ENCODE data around the gene STAB2. TPM values are rescaled to one million over a fixed set of nuclear protein-coding genes. Genes with fewer than 3 reads are reported as not detected.
A peak's percentile ranks its signal among the peaks of the same experiment; 100 is the strongest.

STAB2 gene
- polyA plus RNA-seq, 1 of the 3 experiments (the other 2 are of a cell fraction), result not detected

- peaks cover 0 to 9% of the 10 kb centered on the region in 2 experiments; a peak in 1 of 4 replicates for H3K4me1 ChIP-seq (ENCODE audit: control insufficient read depth in 1 of 2, insufficient read depth in 2 of 2, low read depth in 1 of 2, low read length in 1 of 2)
- H3F3A ChIP-seq (replicated peaks; ENCODE audit: insufficient read depth), result no peaks in the 10 kb centered on the region
- H3K9me2 ChIP-seq, result no peaks in the 10 kb centered on the region
- no peak overlapping the region for H3K4me2 ChIP-seq
- ChIA-PET POLR2A (no interaction called here), CTCF (interaction anchor here (0.6 to 1.7 kb wide), 13 partner anchors 8 to 771 kb away, joined by 3 to 6 read pairs (median 4); no protein-coding TSS in a partner anchor)
- no peaks in the 10 kb centered on the region for H3K79me2 ChIP-seq (ENCODE audit: insufficient read depth)
- no peak overlapping the region for H3K4me3 ChIP-seq (ENCODE audit: low read depth in 2 of 2, low read length in 1 of 2)
- no peak overlapping the region for H2AFZ ChIP-seq (ENCODE audit: low read depth)
- H3K27ac ChIP-seq (ENCODE audit: low read depth in 2 of 2, low read length in 1 of 2), result no peak overlapping the region
- DNase-seq, result peak; percentile 40
- H3K9ac ChIP-seq, result no peak overlapping the region
- H4K20me1 ChIP-seq (ENCODE audit: insufficient read depth), result no peaks in the 10 kb centered on the region
- no peaks in the 10 kb centered on the region for H3K27me3 ChIP-seq (ENCODE audit: insufficient read depth)
- H3K36me3 ChIP-seq (replicated peaks in 1 of 2; ENCODE audit: control insufficient read depth in 1 of 2, insufficient read depth in 2 of 2, low read length in 1 of 2), result no peaks in the 10 kb centered on the region
- WGBS (ENCODE audit: low lambda C conversion rate), result 5% methylated on average over 4 of the region's 4 CpGs
- no peaks in the 10 kb centered on the region for H3K9me3 ChIP-seq
- TF ChIP-seq RAD21 (IDR thresholded peaks at IDR 0.05; ENCODE audit: low read length) (peak; percentile 77), EZH2phosphoT487 (IDR thresholded peaks at IDR 0.05; ENCODE audit: borderline replicate concordance, low read depth) (no peak), JUND (IDR thresholded peaks at IDR 0.05) (no peak), TEAD4 (IDR thresholded peaks at IDR 0.05; ENCODE audit: borderline replicate concordance, insufficient read depth) (no peak), ZBTB33 (IDR thresholded peaks at IDR 0.05; ENCODE audit: borderline replicate concordance, low read depth) (no peak), GABPA (IDR thresholded peaks at IDR 0.05; ENCODE audit: low read depth) (no peak), FOXJ3 (CRISPR knock-in tag; IDR thresholded peaks at IDR 0.05) (no peak), TCF12 (IDR thresholded peaks at IDR 0.05) (no peak), SIN3A (IDR thresholded peaks at IDR 0.05; ENCODE audit: borderline replicate concordance, low read depth, low read length) (no peak), RFX5 (IDR thresholded peaks at IDR 0.05; ENCODE audit: low read length) (no peak), NFIC (IDR thresholded peaks at IDR 0.05; ENCODE audit: borderline replicate concordance) (no peak), USF1 (IDR thresholded peaks at IDR 0.05; ENCODE audit: borderline replicate concordance, low read depth) (no peak), GATA2 (CRISPR knock-in tag; IDR thresholded peaks at IDR 0.05) (no peak), CHD2 (IDR thresholded peaks at IDR 0.05; ENCODE audit: low read length, partially characterized antibody) (no peak), POLR2AphosphoS5 (IDR thresholded peaks at IDR 0.05; ENCODE audit: low read depth, low read length) (no peak), REST (IDR thresholded peaks at IDR 0.05; ENCODE audit: low read depth, low read length) (no peak), YY1 (IDR thresholded peaks at IDR 0.05; ENCODE audit: low read depth) (no peak), MAX (IDR thresholded peaks at IDR 0.05; ENCODE audit: low read depth) (no peak), EP300 (IDR thresholded peaks at IDR 0.05; ENCODE audit: borderline replicate concordance in 1 of 2, low read depth in 1 of 2, low read length in 1 of 2) (no peak), MEF2A (IDR thresholded peaks at IDR 0.05; ENCODE audit: borderline replicate concordance, low read depth) (no peak), NRF1 (IDR thresholded peaks at IDR 0.05; ENCODE audit: low read depth, low read length) (no peak), RCOR1 (IDR thresholded peaks at IDR 0.05; ENCODE audit: low read length) (no peak), CTCF (IDR thresholded peaks at IDR 0.05) (peak; percentile 52), IRF3 (IDR thresholded peaks at IDR 0.05; ENCODE audit: low read depth, low read length) (no peak), FOSL2 (IDR thresholded peaks at IDR 0.05; ENCODE audit: borderline replicate concordance, low read depth) (peak; percentile 20; the same call in 1 of the 2 replicates), FOXM1 (IDR thresholded peaks at IDR 0.05; ENCODE audit: low read depth) (no peak), SMC3 (IDR thresholded peaks at IDR 0.05; ENCODE audit: low read depth, low read length) (peak; percentile 48)
Measured at GRCh38 chr12:103626498-103626897, 39.4 kb downstream of the STAB2 start.

Data from SK-N-SH (cell line).